Osteoblast (primary cell): ENCODE data around the gene CRYAB. TPM values are rescaled to one million over a fixed set of nuclear protein-coding genes. Genes with fewer than 3 reads are reported as not detected.

Source experiments
- DNase-seq: peaks from one replicate; pipeline ENCODE4 v3.0.0; 2011; ENCODE audit warnings: low spot score, mixed read lengths; ENCODE audit not compliant: insufficient read length; ENCODE audit errors: missing footprints
- H2AFZ ChIP-seq: 2 replicates; pipeline ENCODE4 v1.6.0; 2011; ENCODE audit warnings: mild to moderate bottlenecking, low read length
- H3K27ac ChIP-seq: 2 replicates; pipeline ENCODE4 v1.5.1; 2011; ENCODE audit warnings: mild to moderate bottlenecking, low read depth, low read length, moderate library complexity
- H3K27me3 ChIP-seq: 2 replicates; pipeline ENCODE4 v1.6.0; 2012; ENCODE audit warnings: mild to moderate bottlenecking, control low read depth, inconsistent platforms, low read length, moderate library complexity; ENCODE audit not compliant: insufficient read depth
- H3K36me3 ChIP-seq: 2 replicates; pipeline ENCODE4 v1.5.1; 2011; ENCODE audit warnings: mild to moderate bottlenecking, low read length, control low read depth, moderate library complexity; ENCODE audit not compliant: insufficient read depth
- H3K4me1 ChIP-seq: 2 replicates; pipeline ENCODE4 v1.5.1; 2011; ENCODE audit warnings: mild to moderate bottlenecking, low read length, control low read depth, moderate library complexity; ENCODE audit not compliant: insufficient read depth
- H3K4me2 ChIP-seq: 2 replicates; pipeline ENCODE4 v1.6.0; 2011; ENCODE audit warnings: mild to moderate bottlenecking, low read length; ENCODE audit not compliant: insufficient read depth
- H3K4me3 ChIP-seq: fragments of 200-600 bp; sonication (generic); 3 replicates; pipeline ENCODE4 v1.5.1; 2012; ENCODE audit warnings: mild to moderate bottlenecking, low read length, inconsistent platforms; ENCODE audit not compliant: insufficient read depth
- H3K79me2 ChIP-seq: 2 replicates; pipeline ENCODE4 v1.6.0; 2012; ENCODE audit warnings: mild to moderate bottlenecking, low read length, control low read depth, inconsistent platforms; ENCODE audit not compliant: insufficient read depth
- H3K9me3 ChIP-seq: 2 replicates; pipeline ENCODE4 v1.5.1; 2011; ENCODE audit warnings: low read depth, low read length, control low read depth
- H4K20me1 ChIP-seq: 2 replicates; pipeline ENCODE4 v1.6.0; 2012; ENCODE audit warnings: mild to moderate bottlenecking, low read length, control low read depth; ENCODE audit not compliant: insufficient read depth
- total RNA-seq: library from RNA; depleted of rRNA; stranded (reverse); fragments of >200 nt; gene quantifications from 2 replicates; pipeline ENCODE4 v1.2.3, GENCODE V29; 2012
- TF ChIP-seq, protein P1 (sequence below): IDR thresholded peaks from 2 replicates; pipeline ENCODE4 v1.5.1; 2011; ENCODE audit warnings: mild to moderate bottlenecking, low read depth, low read length, moderate library complexity; ENCODE audit errors: extremely low read depth

The CRYAB gene
- total RNA-seq, 1 donor = 54.3 TPM

DNA sequence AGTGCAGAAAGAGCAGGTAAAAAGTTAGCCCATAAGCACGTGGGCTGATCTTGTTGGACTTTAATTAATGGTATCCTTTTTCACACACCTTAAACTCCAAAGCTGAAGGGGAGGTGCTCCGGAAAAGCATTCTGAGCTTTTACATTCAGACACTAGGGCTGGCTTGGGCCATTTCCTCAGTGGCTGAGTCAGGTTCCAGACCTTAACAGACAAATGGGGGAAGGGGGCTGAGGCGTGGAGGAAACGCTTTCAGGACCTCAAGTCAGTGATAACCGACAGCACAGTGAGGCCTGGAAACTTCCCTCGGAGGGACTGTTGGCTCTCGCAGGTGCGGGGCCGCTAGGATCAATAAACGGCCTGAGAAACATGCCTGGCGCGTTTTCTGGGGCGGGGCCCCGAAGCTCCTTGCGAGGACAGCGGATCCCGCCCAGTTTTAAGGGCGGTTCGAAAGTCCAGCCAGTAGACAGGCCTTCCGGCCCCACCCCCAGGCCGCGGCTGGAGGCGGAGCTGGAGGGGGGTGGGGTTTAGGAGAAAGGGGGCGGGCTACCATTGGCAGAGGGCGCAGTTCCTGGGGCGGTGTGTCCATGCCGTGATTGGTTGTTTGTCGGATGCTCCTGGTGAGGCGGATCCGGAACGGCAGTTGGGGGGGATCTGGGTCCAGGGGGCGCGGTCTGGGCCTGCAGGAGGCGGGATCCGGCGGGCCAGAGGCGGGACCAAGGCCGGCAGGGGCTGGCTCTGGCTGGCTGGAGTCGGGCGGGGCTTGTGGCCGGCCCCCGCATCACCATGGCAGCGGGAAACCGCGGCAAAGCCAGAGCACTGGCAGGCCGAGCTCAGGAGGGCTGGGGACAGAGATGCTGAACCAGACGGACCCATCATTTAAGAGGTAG lies 15.2 kb upstream of the CRYAB start:
- TF ChIP-seq, protein P1, sequence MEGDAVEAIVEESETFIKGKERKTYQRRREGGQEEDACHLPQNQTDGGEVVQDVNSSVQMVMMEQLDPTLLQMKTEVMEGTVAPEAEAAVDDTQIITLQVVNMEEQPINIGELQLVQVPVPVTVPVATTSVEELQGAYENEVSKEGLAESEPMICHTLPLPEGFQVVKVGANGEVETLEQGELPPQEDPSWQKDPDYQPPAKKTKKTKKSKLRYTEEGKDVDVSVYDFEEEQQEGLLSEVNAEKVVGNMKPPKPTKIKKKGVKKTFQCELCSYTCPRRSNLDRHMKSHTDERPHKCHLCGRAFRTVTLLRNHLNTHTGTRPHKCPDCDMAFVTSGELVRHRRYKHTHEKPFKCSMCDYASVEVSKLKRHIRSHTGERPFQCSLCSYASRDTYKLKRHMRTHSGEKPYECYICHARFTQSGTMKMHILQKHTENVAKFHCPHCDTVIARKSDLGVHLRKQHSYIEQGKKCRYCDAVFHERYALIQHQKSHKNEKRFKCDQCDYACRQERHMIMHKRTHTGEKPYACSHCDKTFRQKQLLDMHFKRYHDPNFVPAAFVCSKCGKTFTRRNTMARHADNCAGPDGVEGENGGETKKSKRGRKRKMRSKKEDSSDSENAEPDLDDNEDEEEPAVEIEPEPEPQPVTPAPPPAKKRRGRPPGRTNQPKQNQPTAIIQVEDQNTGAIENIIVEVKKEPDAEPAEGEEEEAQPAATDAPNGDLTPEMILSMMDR = peak; percentile 5
- Histone ChIP-seq H3K9me3 (no peaks in the 10 kb centered on the region), H3K79me2 (no peaks in the 10 kb centered on the region), H2AFZ (peak overlapping the region; percentile 99), H3K27ac (peak overlapping the region; percentile 94), H3K4me3 (peak overlapping the region; percentile 76), H3K4me1 (peaks cover 37% of the 10 kb centered on the region), H3K27me3 (no peaks in the 10 kb centered on the region), H3K4me2 (peak overlapping the region; percentile 96), H4K20me1 (no peaks in the 10 kb centered on the region), H3K36me3 (no peaks in the 10 kb centered on the region)
- DNase-seq = peak; percentile 98

DNA sequence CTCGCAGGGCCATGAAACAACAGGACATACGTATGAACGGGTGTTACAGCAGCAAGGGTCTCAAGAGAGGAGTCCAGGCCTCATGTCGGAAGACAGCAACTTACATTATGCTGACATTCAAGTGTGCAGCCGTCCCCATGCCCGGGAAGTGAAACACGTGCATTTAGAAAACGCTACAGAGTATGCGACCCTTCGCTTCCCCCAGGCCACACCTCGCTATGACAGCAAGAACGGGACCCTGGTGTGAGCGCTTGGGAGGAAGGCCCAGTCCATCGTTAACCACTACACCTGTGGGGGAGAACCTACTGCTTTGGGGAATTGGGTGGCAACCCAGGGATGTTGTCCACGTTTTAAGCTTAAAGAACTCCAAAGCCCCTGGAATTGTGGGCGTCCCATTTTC lies 14.4 kb upstream of the CRYAB start:
- Histone ChIP-seq H3K27me3 (no peaks in the 10 kb centered on the region), H4K20me1 (no peaks in the 10 kb centered on the region), H3K4me3 (no peak overlapping the region), H3K9me3 (no peaks in the 10 kb centered on the region), H3K36me3 (no peaks in the 10 kb centered on the region), H2AFZ (no peak overlapping the region), H3K27ac (peak overlapping the region; percentile 94), H3K4me2 (peak overlapping the region; percentile 96), H3K4me1 (peaks cover 39% of the 10 kb centered on the region), H3K79me2 (no peaks in the 10 kb centered on the region)
- TF ChIP-seq, protein P1 = no peak
- DNase-seq = no peak

DNA sequence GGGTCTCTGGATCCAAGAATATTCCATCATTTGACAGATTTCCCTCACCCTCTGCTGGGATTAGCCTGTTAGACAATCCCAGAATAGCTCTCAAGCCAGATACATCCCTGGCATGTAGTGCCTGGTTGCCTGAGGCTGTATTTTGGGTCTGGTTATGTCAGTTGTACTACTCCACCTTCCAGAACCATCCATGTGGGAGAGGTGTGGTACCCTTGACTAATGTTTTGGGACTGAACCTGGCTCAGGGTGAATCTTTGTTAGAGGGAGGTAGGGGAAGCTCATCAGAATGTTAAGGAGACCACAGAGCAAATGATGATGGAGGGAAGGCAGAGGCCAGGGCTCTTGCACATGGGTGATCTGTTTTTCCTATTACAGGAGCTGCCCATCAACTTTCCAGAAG lies 12.4 kb upstream of the CRYAB start:
- Histone ChIP-seq H2AFZ (peak overlapping the region; percentile 69), H3K9me3 (no peaks in the 10 kb centered on the region), H4K20me1 (no peaks in the 10 kb centered on the region), H3K27me3 (no peaks in the 10 kb centered on the region), H3K4me3 (no peak overlapping the region), H3K27ac (peak overlapping the region; percentile 87), H3K79me2 (no peaks in the 10 kb centered on the region), H3K36me3 (no peaks in the 10 kb centered on the region), H3K4me1 (peaks cover 39% of the 10 kb centered on the region), H3K4me2 (peak overlapping the region; percentile 71)
- TF ChIP-seq, protein P1 = no peak
- peak; percentile 78 for DNase-seq

DNA sequence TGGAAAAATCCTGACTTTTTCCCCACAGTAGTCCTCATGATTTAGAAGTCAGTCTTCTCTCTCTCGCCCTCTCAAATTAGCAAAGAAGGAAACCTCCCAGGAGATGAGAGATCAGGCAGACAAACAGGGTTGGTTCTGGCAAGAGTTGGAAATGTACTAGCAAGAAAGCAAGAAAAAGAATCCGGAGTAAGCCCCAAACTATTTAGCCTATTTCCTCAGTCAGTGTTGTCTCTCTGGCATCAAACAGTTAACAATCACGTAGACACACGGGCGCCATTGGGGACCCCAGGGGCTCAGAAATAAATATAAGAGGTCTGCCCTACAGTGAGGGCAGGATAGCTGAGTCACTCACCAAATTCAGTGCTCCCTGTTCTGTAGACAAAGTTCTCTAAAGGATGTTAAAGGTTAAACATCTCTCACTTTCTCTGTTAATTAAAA lies 11.8 kb upstream of the CRYAB start:
- TF ChIP-seq, protein P1 = no peak
- Histone ChIP-seq H3K27ac (peak overlapping the region; percentile 87), H3K4me3 (peak overlapping the region; percentile 31), H3K4me1 (peaks cover 41% of the 10 kb centered on the region), H3K9me3 (no peaks in the 10 kb centered on the region), H3K36me3 (no peaks in the 10 kb centered on the region), H2AFZ (peak overlapping the region; percentile 69), H4K20me1 (no peaks in the 10 kb centered on the region), H3K4me2 (peak overlapping the region; percentile 71), H3K79me2 (no peaks in the 10 kb centered on the region), H3K27me3 (no peaks in the 10 kb centered on the region)
- DNase-seq = peak; percentile 52
